Stimulated activated CD8-positive, alpha-beta memory T cell treated with anti-CD3 and anti-CD28 coated beads, Interleukin-15, amount 100 ng/mL, for 1 hour (primary cell): Measurements from ENCODE around the gene GTF3C1.
"Not testable (repeated sequence)": the region's sequence is repeated elsewhere in the genome, so short reads cannot be mapped to it uniquely, and the experiment has no call there.

Source experiments
- DNase-seq: peaks from one replicate; pipeline ENCODE4 v3.0.0-alpha.2; 2020; ENCODE audit warnings: low read depth

The GTF3C1 gene, protein sequence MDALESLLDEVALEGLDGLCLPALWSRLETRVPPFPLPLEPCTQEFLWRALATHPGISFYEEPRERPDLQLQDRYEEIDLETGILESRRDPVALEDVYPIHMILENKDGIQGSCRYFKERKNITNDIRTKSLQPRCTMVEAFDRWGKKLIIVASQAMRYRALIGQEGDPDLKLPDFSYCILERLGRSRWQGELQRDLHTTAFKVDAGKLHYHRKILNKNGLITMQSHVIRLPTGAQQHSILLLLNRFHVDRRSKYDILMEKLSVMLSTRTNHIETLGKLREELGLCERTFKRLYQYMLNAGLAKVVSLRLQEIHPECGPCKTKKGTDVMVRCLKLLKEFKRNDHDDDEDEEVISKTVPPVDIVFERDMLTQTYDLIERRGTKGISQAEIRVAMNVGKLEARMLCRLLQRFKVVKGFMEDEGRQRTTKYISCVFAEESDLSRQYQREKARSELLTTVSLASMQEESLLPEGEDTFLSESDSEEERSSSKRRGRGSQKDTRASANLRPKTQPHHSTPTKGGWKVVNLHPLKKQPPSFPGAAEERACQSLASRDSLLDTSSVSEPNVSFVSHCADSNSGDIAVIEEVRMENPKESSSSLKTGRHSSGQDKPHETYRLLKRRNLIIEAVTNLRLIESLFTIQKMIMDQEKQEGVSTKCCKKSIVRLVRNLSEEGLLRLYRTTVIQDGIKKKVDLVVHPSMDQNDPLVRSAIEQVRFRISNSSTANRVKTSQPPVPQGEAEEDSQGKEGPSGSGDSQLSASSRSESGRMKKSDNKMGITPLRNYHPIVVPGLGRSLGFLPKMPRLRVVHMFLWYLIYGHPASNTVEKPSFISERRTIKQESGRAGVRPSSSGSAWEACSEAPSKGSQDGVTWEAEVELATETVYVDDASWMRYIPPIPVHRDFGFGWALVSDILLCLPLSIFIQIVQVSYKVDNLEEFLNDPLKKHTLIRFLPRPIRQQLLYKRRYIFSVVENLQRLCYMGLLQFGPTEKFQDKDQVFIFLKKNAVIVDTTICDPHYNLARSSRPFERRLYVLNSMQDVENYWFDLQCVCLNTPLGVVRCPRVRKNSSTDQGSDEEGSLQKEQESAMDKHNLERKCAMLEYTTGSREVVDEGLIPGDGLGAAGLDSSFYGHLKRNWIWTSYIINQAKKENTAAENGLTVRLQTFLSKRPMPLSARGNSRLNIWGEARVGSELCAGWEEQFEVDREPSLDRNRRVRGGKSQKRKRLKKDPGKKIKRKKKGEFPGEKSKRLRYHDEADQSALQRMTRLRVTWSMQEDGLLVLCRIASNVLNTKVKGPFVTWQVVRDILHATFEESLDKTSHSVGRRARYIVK (N-terminal part only)

DNA sequence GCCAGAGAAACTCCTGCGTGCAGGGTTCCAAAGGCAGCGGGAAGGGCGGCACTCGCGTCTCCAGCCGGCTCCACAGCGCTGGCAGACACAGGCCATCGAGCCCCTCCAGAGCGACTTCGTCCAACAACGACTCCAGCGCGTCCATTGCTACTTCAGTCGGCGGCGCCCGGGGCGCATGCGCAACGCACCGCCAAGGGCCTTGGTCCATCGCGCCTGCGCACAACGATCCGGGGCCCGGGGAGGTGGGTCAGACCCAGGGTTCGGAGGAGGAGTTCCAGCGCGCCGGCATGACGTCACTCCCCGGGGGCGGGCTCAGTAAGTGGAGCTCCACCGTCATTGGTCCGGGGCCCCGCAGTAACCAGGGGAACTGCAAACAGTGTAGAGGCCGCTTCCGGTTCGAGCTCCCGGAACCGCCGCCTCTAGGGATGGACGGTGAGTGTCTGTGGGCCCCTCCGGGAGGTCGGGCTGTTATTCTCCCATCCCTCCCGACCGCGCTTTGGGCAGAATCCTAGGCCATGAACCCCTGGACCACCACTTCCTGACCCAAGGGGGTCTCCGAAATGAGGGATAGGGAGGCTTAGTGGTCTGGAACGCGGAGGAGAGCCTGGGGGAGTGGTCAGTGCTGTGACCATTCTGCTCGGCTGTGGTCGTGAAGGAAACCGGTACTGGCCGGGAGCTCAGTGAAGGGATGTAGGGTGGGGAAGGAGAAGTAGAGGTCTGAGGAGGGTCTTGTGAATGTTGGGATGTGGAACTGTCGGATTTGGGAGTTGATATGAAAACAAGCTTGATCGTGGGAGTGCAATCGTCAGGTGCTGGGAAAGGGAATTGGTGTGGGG is at the start of gene GTF3C1, which contains the start of gene KATNIP:
TSS of gene GTF3C1 (minus strand) at position 168 of the 836 bp plus-strand sequence. CDS start at position 145, 23 bp downstream.
TSS of gene KATNIP (plus strand) at position 399 of the 836 bp plus-strand sequence. CDS start at position 426, 27 bp downstream.
- DNase-seq, result peak; percentile 100

DNA sequence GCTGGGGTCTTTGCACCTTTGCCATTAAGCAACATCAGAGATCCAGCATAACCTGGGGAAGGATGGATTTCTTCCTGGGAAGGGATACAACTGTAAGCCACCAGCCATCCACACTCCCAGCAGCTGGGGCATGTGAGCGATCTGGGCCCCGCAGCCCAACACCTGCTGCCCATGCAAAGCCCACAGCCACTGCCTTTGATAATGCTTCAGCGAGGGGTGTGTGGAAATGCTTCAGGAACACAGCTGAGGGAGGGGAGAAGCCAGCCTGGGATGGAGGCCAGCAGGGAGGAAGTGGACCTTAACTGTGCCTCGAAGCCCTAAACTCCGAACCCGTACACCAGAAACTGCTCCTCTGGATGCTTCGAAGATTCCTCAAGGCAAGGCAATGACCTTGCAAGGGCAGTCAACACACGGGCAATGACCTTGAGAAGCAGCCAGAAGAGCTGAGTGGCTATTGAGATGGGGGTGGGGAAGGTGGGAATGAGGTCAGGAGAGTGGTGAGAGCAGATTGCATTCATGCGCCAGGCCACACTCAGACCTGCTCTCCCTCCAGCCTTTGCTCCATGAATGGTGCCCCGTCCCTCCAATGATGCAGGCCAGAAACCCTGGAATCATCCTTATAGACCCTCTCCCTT is 49.3 kb upstream of the GTF3C1 start:
- DNase-seq, result no peak

DNA sequence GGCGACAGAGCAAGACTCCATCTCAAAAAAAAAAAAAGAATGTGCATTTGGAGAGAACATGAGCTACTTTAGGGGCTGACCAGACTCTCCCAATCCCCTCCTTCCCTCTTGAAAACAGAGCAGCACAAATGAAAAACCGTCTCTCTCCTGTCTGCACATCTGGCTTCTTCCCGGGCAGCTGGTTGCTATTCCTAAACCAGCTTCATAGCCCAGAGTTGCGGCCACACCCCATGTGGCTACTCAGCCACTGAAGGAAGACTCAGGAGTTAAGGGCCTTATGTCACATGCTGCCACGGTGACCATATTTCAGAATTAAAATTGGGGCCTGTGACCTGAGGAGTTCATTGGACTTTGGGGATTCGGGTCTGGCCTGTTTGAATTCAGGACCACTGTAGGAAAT is 48.5 kb upstream of the GTF3C1 start:
- DNase-seq, result no peak

DNA sequence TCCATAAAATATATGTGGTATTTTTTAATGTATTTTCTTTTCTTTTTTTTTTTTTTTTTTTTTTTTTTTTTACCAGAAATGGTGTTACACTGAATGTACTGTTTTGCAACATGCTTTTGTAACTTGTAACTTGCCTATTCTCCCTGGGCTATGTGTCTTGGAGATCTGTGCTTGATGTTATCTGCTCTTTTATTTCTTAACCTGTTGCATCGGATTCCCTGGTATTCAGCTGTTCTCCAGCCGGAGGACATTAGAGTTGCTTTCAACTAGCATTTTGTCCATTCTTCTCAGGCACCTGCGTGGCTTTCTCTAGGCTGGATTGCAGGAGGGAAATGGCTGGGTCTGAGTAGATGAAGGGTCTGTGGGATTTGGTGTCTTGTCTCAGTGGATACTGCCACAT is 47.6 kb upstream of the GTF3C1 start:
- no peak for DNase-seq

DNA sequence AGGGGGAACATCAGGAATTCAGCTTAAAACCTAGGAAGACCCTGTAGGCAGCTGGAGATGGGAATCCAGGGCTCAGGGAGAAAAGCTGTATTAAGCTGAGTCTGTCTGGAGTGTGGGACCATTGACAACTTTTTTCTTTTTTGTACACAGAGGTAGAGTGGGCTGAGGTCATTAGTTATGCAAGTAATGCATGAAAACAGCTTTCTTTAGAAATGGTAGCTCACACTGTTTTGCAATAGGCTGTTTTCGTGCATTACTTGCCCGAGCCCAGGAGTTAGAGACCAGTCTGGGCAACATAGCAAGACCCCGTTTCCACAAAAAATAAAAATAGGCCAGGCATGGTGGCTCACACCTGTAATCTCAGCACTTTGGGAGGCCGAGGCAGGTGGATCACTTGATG is 46.7 kb upstream of the GTF3C1 start:
- DNase-seq, result no peak

DNA sequence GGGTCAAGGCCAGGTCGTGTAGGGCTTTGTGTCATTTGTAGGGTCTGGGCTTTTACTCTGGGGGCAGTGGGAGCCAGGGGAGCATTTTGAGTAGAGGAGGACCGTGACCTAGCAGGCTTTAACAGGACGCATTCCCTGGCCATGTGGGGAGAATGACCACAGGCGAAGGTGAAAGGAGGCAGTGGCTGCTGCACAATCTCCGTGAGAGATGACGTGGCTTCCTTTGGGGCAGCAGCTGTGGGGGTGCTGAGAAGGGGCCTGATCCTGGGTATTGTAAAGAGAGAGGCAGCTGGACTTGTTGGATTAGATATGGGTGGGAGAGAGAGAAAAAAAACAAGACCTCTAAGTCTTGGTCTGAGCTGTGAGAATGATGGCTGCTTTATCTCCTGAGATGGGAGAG is 46.3 kb upstream of the GTF3C1 start:
- no peak for DNase-seq

DNA sequence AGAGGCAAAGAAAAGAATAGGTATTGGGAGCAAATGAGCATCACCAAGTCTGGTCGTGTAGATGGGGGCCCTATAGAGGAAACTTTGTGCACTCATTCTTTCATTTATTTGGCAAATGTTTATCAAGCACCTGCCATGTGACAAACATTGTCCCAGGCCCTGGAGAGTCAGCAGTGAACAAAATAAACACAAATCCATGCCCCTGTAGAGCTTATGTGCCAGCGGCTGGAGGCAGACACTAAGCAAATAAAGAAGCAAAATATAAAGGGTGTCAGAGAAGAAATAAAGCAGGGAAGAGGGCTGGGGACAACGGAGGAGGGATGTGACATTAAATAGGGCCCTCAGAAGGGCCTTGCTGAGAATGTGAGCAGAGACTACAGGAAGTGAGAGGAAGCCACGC is 45.8 kb upstream of the GTF3C1 start:
- DNase-seq, result no peak

DNA sequence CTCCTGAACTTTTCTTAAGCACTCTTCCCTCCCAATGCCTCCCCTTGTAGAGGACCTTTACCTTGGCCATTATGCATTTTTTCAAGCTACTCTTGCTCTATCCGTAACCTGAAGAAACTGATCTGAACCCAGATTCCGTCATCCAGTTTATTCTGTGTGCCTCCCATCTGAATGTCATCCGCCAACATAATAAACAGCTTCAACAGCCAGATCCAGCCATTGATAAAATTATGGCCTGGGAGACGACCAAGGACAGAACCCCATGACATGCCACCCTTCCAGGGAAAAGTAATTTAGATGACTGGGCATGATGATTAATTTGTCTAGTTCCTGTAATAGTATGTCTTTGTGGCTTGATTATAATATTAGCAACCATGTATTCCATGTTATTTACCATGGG is 42.1 kb upstream of the GTF3C1 start:
- no peak for DNase-seq

DNA sequence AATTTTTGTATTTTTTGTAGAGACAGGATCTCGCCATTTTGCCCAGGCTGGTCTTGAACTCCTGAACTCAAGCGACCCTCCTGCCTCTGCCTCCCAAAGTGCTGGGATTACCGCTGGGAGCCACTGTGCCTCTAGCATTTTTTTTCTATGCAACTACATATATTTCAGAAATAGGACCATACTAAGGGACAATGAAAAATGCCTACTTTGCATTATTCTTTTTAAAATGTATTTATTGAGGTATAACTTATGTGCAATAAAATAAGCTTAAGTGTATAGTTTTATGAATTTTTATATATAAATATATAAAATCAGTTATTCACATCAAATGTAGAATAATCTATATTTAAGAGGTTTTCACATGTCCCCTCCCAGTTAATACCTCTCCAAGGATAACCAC is 38.3 kb upstream of the GTF3C1 start:
- DNase-seq, result no peak

DNA sequence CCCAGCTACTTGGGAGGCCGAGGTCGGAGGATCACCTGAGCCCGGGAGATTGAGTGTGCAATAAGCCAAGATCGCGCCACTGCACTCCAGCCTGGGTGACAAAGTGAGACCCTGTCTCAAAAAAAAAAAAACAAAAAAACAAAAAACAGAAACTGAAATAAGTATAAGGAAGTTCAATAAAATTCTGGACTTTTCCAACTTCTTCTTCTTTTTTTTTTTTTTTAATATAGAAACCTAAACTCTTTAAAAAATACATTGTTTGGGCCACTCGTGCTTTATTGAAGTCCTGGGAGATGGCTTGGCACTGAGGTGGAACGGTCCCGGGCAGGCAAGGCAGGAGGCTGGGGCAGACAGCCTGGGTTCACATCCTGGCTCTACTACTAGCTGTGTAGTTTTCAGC is 37.0 kb upstream of the GTF3C1 start:
- no peak for DNase-seq

DNA sequence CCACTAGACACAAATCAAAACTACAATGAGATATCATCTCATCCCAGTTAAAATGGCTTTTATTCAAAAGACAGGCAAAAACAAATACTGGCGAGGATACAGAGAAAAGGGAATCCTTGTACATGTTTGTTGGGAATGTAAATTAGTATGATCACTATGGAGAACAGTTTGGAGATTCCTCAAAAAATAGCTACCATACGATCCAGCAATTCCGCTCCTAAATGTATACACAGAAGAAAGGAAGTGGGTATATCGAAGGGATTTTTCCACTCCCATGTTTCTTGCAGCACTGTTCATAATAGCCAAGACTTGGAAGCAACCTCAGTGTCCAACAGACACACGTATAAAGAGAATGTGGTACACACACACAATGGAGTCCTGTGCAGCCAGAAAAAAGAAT is 35.5 kb upstream of the GTF3C1 start:
- no peak for DNase-seq

DNA sequence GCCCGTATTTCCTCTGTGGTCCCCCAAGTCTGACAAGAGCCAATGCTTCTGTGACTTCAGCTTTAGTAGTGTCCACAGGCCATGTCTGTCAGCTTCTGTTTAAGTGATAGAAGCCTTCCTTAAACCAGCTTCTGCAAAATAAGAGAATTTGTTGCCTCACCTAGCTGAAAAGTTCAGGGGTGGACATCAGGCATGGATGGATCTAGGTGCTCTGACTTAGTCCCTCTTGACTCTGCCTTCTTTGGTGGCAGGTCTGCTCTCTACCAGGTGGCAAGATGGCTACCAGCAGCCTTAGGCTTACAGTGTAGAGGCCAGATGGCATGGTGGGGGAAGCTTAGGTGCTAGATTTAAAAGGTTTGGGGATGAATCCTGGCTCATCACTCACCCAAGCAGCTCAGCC is 33.9 kb upstream of the GTF3C1 start:
- no peak for DNase-seq

DNA sequence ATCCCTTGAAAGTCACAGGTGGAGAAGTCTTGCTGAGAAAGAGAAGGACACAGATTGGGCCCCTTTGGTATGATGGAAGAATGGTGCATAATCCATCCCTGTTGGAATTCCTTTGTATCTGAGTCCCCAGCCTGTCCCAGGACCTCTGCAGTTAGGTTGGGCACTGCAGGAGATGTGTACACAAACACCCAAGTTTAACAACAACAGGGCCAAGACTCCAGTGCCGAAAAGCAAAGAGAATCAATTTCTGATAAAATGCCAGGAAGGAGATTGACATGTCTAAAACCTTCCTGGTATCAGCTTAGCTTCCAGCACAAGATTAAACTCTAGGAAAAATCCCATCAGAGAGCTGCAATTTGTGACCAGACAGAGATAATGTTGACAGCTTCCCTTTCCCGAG is 33.2 kb upstream of the GTF3C1 start:
- no peak for DNase-seq

DNA sequence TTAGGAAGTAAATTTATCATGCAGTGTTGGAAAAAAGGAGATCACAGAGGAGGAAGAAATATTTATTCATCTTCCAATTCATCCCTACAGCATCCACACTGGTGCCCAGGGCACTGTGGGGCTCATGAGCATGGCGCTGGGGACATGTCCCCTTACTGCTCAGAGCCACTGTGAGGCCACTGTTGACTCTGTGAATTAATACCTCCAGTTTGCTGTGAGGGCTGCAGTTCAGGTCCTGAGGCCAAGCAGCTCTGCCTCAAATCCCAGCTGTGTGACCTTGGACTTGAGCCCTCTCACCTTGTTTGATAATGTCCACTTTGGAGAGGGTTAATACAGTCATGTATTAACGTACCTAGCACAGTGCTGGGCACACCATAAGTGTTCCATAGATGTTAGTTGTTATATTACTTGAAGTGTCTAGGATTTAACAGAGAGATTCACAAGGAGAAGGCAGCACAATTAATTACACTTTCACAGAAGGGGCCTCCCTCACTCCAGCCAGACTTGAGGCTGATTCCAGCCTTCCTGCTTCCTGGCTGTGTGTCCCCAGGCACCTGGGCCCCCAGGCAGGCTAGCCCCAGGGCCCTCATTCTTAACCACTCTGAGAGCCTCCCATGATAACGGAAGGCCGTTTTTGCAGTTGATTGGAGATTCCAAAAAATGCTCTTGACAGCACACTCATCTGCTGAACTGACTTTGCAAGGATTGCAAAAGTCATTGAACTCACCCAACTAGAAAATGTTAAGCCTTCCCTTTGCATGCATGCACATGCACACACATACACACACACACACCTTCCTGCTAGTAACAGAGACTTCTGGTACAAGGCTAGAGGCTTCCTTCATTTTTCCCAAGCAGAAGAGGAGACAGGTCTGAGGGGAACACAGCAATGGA is 29.6 kb upstream of the GTF3C1 start:
- no peak for DNase-seq

DNA sequence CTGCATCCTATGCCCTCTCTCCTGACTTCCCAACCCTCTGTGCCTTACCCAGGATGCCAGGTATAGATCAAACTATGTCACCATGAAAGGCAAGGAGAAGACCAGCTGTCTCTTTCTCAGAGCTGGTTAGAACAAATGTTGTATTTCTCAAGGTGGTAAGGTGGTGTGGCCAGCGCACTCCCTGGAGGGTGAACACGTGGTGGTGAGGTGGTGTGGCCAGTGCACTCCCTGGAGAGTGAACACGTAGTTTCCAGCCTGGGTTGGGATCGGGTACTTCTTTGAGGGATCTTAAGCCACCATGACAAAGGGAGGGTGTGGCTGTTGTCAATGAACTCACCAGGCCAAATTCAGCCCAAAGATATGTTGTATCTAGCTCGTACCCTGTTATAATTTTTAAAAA is 27.0 kb upstream of the GTF3C1 start:
- no peak for DNase-seq

DNA sequence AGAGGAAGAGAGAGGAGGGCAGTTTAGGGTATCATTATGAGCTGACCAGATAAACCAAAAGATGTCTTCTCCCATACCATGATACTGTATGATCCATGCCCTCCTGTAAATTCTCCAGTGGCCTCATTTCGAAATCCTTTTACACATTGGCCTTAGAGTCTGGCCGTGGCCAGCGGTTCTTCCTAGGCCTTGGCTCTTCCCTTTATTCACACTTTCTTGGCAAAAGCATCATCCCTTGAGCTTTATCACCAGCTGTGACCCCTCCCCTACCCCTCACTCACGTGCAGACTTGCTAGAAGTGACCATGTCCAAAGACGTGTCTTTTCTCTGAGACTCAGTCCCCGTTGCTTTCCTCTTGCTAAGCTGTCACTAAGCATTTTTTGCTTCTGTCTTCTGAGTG is 23.0 kb upstream of the GTF3C1 start:
- DNase-seq, result no peak

DNA sequence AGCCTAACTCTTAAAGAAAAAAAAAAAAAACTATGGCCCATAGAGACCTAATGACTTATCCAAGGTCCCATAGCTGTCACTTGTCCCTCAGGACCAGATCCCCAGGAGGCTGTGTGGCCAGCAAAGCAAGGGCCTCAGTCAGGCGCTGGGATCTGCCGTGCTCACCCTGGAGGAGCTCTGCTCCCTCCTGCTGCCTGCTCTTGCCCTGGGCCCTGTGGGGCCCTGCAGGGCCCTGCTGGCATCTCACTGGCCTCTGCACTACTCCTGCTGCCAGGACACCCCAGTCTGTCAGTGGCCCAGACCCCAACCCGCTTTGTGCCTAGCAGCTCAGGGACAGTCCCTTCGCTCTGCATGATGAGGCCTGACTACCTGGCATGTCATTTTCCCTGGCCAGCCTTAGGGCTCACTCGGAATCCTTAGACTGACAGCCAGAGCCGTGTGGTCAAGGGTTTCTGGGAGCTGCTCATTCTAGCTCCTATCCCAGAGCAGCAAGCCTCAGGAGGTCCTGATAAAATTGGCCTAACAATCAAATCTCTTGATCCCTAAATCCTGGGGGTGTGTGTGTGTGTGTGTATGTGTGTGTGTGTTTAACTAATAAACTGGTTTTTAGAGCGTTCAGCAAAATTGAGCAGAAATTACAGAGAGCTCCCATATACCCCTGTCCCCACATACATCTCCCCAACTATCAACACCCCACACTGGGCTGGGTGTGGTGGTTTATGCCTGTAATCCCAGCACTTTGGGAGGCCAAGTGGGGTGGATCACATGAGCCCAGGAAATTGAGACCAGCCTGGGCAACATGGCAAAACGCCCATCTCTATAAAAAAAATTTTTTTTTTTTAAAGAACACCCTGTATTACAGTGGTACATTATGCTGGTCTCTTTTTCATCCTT is 22.0 kb upstream of the GTF3C1 start:
- DNase-seq, result no peak

DNA sequence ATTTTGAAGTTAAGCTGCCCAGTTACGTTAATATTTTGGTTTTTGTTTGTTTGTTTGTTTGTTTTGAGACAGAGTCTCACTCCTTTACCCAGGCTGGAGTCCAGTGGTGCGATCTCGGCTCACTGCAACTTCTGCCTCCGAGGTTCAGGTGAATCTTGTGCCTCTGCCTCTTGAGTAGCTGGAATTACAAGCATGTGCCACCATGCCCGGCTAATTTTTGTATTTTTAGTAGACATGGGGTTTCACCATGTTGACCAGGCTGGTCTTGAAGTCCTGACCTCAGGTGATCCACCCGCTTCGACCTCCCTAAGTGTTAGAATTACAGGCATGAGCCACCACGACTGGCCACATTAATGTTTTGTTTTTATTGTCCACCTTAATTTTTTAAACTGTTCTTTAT is 21.3 kb upstream of the GTF3C1 start:
- not testable (repeated sequence) for DNase-seq

DNA sequence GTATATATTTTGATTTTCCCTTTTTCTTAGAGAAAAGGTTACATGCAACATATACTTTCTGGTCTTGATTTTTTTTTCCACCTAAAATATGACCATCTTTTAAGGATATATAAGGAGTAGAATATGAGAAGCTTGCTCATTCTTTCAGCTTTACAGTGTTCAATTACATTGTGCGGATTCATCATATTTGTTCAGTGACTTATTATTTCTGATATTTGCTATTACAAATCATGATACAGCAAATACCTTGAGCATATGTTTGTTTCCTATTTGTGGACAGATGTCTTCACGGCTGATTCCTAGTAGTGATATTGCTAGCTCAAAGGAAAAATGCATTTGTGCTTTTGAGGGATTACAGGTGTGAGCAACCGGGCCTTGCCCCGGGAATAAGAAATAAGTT is 18.4 kb upstream of the GTF3C1 start:
- no peak for DNase-seq
